HG02642 (cell line): ENCODE measurements around the gene MFSD11.
"Not testable (repeated sequence)": the region's sequence is repeated elsewhere in the genome, so short reads cannot be mapped to it uniquely, and the experiment has no call there.

Experiments used
- ATAC-seq: cut with Tn5 transposase; IDR thresholded peaks from one replicate; pipeline ENCODE4 v1.9.1; 2021; ENCODE audit warnings: mild to moderate bottlenecking; ENCODE audit not compliant: unreplicated experiment, poor library complexity

The MFSD11 gene

DNA sequence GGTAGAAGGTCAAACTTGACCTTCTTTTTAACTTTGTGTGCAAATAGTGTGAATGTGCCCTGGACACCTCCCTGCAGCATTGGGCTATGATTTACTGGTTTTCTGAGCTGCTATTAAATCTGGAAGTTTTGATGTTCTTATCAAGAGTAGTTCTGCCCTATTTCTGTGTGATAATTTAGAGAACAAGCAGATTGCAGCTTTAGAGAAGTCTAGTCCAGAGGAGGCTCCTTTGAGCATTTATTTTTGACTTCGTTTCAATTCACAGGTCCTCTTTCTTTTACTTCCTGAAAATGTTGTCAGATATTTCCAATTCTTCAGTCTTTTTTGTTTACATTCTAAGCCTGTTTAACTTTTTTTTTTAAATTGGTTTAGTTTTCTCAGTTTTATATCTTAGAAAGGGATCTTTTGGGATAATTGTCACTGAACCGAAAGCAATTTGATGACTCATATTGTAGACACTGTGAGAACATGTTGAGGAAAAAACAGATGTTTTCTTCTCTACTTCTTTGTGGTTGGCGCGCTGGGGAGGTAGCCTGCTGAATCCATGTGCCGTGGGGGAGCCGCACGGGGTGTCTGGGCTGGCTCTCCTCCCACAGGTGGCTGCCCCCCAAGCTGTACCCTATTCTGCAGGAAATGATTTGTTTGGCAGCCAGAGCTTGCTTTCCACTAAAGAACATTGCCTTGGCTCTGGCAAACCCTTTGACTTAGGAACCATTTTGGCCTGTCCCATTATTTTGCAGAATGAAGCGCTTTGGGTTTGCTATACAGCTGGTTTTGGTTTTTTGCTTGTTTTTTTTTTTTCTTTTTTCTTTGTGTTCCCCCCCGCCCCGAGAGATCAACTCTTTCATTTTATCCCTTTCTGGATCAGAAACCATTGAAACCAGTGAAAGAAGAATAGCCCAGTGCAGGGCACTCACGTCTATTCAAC is 53.4 kb downstream of the MFSD11 start:
- no peak for ATAC-seq

DNA sequence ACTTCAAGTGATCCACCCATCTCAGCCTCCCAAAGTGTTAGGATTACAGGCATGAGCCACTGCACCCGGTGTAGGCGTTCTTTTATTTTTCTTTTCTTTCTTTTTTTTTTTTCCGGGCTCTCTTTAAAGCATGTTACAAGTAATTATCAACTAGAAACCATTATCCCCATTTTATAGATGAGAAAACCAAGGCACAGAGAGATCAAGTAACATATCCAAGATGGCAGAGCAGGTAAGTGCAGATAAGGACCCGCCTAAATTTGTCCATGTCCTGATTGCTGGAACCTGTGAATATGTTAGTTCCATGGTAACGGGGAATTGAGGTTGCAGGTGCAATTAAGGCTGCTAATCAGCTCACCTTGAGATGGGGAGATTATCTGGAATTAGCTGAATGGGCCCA is 54.4 kb downstream of the MFSD11 start:
- no peak for ATAC-seq

DNA sequence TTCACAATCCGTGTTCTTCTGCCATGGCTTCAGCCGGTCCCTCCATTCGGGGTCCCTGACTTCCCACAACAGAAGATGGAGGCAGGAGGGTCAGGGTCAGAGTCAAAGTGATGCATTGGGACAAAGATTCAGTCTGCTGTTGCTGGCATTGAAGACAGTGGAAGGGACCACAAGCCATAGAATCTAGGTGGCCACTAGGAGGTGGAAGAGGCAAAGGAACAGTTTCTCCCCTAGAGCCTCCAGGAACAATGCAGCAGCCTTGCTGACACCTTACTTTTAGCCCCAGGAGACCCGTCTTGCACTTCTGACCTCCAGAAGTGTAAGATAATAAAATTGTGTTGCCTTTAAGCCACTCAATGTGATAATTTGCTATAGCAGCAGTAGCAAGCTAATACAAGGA is 55.9 kb downstream of the MFSD11 start:
- no peak for ATAC-seq

DNA sequence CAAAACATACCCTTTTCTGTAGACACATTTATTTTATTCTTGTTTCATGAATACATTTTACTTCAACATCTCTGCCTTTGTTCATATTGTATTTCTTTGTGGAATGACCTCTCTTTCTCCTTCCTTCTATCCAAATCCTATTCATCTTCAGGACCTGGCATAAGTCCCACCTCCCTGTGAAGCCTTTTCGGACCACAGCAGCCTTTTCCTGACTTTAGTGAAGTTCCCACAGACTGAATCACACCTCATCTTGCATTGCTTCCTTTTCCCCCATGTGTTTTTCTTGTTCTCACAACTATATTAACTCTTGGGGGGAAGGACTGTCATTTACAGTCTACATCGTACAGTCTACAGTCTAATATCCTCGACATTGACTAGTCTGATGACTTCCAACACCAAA is 58.2 kb downstream of the MFSD11 start:
- no peak for ATAC-seq

DNA sequence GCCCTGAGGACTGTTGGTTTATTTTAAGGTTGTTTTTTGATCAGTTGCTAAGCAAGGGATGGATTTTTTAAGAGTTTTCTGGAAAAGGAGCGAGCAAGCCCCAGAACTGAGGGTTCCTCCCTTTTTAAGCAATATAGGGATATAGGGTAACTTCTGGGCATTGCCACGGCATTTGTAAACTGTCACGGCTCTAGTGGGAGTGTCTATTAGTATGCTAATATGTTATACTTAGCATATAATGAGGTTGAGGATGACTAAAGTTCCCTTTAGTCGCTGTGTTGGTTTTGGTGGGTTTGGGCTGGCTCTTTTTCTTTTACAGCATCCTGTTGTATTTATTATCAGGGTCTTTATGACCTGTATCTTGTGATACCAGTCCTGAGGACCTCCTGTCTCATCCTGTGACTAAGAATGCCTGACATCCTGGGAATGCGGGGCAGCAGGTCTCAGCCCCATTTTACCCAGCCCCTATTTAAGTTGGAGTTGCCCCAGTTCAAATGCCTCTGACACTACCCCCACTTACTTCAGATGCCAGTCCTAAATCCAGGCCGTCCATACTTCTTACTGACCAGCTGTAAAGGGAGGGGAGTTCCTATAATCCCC is 59.4 kb downstream of the MFSD11 start:
- ATAC-seq = no peak

DNA sequence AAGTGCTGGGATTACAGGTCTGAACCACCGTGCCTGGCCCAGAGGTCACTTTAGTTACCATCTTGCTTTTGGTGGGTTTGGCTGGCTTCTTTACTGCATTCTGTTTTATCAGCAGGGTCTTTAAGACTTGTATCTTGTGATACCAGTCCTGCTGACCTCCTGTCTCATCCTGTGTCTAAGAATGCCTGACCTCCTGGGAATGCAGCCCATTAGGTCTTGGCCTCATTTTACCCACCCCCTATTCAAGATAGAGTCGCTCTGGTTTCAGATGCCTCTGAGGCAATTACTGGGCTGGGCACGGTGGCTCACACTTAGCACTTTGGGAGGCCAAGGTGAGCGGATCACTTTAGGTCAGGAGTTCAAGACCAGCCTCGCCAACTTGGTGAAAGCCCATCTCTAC is 63.8 kb downstream of the MFSD11 start:
- no peak for ATAC-seq

DNA sequence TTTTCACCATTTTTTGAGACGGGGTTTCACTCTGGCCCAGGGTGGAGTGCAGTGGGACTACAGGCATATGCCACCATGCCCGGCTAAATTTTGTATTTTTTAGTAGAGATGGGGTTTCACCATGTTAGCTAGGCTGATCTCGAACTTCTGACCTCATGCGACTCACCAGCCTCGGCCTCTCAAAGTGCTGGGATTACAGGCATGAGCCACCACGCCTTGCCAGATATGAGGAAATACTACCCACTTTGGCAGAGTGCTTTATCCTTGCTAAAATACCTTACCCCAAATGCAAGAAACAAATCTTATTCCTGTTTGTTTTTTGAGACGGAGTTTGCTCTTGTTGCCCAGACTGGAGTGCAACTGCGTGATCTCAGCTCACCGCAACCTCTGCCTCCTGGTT is 67.4 kb downstream of the MFSD11 start:
- no peak for ATAC-seq

DNA sequence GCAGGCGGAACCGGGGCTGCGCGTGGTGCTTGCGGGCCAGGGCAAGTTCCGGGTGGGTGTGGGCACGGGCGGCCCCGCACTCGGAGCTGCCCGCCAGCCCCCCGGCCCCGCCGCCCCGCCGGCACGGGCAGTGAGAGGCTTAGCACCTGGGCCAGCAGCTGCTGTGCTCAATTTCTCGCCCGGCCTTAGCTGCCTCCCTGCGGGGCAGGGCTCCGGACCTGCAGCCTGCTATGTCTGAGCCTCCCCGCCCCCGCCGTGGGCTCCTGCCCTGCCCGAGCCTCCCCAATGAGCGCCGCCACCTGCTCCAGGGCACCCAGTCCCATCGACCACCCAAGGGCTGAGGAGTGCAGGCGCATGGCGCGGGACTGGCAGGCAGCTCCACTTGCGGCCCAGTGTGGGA is 68.2 kb downstream of the MFSD11 start:
- not testable (repeated sequence) for ATAC-seq

DNA sequence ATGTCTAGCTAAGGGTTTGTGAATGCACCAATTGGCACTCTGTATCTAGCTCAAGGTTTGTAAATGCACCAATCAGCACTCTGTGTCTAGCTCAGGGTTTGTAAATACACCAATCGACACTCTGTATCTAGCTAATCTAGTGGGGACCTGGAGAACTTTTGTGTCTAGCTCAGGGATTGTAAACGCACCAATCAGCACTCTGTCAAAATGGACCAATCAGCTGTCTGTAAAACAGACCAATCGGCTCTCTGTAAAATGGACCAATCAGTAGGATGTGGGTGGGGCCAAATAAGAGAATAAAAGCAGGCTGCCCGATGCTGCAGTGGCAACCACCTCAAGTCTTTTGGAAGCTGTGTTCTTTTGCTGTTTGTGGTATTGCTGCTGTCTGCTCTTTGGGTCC is 68.8 kb downstream of the MFSD11 start:
- ATAC-seq = not testable (repeated sequence)

DNA sequence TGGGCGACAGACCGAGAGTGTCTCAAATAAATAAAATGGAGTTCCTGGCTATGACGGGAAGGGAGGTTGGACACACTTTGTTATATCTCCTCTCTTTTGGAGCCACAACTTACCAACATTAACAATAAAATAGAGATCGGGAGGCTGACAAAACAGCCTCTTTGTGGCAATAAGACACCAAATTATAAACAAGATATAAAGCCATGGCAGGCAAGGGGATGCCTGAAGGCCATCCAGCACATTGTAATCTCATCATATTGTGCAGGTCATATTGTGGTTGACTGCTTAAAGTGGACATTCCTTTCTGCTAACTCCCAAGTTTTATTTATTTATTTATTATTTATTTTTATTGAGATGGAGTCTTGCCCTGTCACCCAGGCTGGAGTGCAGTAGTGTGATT is 70.4 kb downstream of the MFSD11 start:
- no peak for ATAC-seq

DNA sequence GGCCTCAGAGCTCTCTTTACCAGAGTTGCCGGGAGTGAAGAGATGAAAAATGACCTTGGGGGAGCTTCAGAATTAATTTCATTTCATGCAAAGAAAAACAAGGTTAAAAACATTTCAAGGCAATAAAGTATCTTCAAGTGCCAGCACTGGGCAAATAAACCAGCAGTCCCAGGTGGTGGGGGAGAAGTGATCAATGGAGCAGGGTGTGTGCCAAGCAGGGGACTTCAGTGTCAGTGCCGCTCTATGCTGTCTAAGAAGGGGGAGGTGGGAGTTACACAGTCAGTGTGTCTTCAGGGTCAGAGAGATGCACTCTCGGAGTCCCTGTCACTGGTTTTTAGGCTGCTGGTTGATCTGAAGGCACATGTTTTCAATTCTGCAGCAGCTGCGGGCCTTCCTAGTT is 73.0 kb downstream of the MFSD11 start:
- ATAC-seq = no peak

DNA sequence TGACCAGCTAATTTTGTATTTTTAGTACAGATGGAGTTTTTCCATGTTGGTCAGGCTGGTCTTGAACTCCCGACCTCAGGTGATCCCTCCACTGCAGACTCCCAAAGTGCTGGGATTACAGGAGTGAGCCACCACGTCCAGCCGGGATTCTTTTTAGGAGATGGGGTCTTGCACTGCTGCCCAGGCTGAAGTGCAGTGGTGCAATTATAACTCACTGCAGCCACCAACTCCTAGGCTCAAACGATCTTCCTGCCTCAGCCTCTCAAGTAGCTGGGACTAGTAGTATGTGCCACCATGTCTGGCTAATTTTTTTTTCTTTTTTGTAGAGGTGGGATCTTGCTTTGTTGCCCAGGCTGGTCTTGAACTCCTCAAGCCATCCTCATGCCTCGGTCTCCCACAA is 73.9 kb downstream of the MFSD11 start:
- ATAC-seq = no peak

DNA sequence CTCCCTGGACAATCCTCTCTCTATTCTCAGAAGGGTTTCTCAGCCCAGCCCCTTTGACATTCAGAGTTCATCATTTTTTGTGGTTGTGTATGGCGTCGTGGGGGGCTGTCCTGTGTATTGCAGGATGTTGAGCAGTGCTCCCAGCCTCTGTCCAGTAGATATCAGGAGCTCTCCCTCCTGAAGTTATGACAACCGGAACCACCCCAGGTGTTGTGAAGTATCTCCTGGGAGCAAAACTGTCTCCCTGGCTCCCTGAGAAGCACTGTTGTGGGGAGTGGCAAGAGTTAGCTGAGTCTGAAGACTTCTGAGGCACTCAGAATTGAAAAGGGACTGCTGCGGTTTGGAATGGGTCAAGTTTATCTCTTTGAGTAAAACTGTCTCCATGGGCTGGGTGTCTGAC is 74.3 kb downstream of the MFSD11 start:
- no peak for ATAC-seq

DNA sequence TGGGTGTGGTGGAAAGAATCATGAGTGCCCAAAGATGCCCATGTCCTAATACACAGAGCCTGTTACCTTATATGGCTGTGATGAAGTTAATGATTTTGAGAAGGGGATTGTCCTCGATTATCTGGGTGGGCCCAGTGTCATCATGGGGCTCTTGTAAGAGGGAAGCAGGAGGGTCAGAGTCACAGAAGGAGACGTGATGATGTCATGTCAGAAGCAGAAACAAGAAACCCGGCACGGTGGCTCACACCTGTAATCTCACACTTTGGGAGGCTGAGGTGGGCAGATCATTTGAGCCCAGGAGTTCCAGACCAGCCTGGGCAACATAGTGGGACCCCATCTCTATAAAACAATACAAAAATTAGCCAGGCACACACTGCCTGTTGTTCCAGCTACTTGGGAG is 75.0 kb downstream of the MFSD11 start:
- ATAC-seq = no peak

DNA sequence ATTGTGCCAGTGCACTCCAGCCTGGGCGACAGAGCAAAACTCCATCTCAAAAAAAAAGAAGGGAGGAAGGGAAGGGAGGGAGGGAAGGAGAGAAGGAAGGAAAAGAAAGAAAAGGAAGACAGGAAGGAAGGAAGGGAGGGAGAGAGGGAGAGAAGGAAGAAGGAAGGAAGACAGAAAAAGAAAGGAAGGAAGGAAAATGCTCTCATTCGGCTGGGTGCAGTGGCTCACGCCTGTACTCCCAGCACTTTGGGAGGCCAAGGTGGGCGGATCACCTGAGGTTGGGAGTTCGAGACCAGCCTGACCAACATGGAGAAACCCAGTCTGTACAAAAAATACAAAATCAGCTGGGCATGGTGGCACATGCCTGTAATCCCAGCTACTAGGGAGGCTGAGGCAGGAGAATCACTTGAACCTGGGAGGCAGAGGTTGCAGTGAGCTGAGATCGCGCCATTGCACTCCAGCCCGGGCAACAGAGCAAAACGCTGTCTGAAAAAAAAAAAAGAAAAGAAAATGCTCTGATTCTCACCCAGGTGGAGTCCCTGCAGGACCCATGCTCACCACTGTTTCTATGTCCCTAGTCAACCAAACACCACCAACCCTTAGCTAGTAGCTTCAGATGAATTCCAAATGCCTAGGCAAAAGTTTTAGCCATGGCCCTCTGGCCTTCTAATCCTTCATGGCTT is 78.1 kb downstream of the MFSD11 start:
- ATAC-seq = not testable (repeated sequence)

DNA sequence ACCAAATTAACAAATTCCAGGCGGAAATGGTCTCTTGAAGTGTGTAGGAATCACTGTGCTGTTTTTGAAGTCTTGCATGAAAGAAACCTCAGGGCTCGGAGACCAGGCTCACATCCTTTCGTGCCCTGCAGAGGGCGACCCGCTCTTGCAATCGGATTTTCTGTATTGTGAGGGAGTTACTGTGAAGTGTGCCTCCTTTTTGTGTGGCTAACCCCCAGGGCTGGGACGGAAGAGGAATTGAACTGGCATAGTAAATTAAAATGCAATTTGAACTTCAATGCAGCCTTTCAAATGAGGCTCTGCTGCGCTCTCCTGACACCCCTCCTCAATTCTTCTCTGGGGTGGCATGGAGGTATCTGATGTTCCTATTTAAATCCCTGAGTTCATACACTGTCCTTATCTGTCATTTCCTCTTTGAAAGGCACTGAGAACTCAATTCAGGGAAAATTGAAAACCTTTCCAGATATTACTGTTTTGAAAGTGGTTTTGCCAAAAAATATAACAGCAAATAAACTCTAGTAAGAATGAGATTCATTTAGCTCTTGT is 78.7 kb downstream of the MFSD11 start:
- no peak for ATAC-seq

DNA sequence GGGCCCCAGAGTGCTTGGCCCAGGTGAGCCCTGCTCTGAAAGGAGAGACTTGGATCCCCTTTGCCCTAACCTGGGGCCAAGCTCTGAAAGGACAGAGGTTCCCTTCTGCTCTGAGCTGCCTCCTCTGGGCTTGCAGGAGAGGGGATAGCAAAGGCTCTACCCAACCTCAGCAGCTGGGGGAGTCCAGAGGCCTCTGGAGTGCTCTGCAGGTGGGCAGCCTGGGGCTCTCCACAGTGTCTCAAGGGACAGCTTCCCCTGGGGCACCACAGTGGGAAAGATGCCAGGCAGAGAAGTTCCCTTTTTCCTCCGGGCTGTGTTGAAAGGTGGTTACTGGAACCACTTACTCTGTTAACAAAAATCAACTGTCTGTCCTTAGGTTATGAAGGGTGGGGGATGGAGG is 82.1 kb downstream of the MFSD11 start:
- ATAC-seq = no peak

DNA sequence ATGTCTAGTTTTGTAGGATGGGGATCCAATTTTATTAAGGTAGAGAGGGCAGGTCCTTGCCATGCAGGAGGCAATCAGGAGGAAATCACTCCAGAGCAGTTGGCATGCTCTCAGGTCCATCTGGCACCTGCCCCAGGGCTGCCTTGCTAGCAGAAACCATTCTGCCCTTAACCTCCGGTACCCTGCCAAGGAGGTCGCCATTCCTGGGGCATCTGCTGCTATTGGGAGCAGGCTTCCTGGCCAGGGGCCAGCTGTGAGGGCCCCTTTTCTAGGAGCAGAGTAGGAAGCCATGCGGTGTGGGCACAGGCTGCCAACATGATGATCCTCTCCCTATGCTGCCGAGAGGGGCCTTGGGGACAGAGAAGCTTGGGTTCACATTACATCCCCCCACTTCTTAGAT is 82.6 kb downstream of the MFSD11 start:
- no peak for ATAC-seq

DNA sequence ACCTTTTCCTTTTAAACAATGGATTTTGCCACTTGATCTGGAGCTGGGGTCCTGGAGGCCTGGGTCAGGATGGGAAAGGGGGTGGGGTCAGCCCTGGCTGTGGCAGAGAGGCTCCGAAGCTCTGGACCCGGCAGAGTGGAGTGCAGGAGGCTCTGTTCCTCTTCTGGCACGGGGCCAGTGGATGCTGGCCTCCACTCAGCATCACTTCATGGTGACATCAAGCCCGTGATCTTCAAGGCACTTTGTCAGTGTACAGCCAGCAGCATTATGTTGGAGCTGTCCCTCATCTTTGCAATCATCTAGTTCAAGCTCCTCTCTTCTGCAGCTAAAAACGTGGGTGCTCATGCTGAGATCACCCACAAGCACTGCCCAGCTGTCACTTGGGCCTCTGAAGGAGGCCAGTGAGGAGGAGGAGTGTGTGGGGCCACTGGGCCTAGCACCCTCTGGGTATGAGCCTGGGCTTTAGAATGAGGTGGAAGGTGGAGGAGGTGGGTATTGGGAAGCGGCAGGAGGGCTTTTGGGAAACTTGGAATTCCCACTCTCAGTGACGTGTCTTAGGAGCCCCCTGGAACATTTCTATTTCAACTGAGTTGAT is 84.4 kb downstream of the MFSD11 start:
- ATAC-seq = no peak

DNA sequence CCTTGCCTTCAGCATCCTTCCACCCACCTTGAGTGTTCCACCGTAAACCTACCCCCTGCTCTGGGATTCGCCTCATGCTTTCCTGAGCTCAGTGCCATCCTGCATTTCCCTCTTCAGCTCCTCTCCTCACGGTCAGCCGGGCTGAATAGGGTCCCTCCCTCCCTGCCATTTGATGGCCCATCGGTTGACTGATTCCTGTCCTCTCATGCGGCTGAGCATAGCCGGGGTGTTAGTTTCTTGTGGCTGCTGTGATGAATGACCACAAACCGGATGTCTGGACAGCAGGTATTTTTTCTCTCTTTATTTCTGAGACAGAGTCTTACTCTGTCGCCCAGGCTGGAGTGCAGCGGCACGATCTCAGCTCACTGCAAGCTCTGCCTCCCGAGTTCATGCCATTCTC is 86.2 kb downstream of the MFSD11 start:
- ATAC-seq = no peak
